DOHH2 (cell line): ENCODE results near the gene MRC2.

Experiments
- H3F3A ChIP-seq: fragments of 200-600 bp; sonication (generic), shearing (Covaris generic); 2 replicates; pipeline ENCODE4 v1.6.0; 2016; ENCODE audit warnings: antibody characterized with exemption, mild to moderate bottlenecking; ENCODE audit not compliant: control insufficient read depth, insufficient read depth
- H3K27ac ChIP-seq: fragments of 200-600 bp; sonication (generic); 2 replicates; pipeline ENCODE4 v1.5.1; 2014; ENCODE audit warnings: low read depth, mild to moderate bottlenecking, low read length, moderate library complexity
- H3K27me3 ChIP-seq: fragments of 200-600 bp; sonication (generic); 2 replicates; pipeline ENCODE4 v1.6.1; 2014; ENCODE audit warnings: mild to moderate bottlenecking, low read length, mixed read lengths; ENCODE audit not compliant: control insufficient read depth
- H3K36me3 ChIP-seq: fragments of 200-600 bp; sonication (generic); 2 replicates; pipeline ENCODE4 v1.6.1; 2014; ENCODE audit warnings: mild to moderate bottlenecking, low read length, moderate library complexity, mixed read lengths; ENCODE audit not compliant: control insufficient read depth
- H3K4me1 ChIP-seq: fragments of 200-600 bp; sonication (generic); 2 replicates; pipeline ENCODE4 v1.6.1; 2014; ENCODE audit warnings: mild to moderate bottlenecking, low read length, mixed read lengths; ENCODE audit not compliant: control insufficient read depth
- H3K4me2 ChIP-seq: fragments of 200-600 bp; sonication (generic); 2 replicates; pipeline ENCODE4 v1.6.0; 2014; ENCODE audit warnings: mild to moderate bottlenecking, low read length, moderate library complexity
- H3K4me3 ChIP-seq: fragments of 200-600 bp; sonication (generic); 2 replicates; pipeline ENCODE4 v1.5.1; 2014; ENCODE audit warnings: mild to moderate bottlenecking, low read length, mixed read lengths
- H3K79me2 ChIP-seq: fragments of 200-600 bp; sonication (generic); 2 replicates; pipeline ENCODE4 v1.6.1; 2014; ENCODE audit warnings: mild to moderate bottlenecking, low read length, mixed read lengths; ENCODE audit not compliant: control insufficient read depth
- H3K9me2 ChIP-seq: fragments of 200-600 bp; sonication (generic); replicated peaks from 2 replicates; pipeline ENCODE4 v1.6.1; 2014; ENCODE audit warnings: mild to moderate bottlenecking, low read length, mixed read lengths; ENCODE audit not compliant: control insufficient read depth
- H3K9me3 ChIP-seq: fragments of 200-600 bp; sonication (generic); 2 replicates; pipeline ENCODE4 v1.6.1; 2014; ENCODE audit warnings: antibody characterized with exemption, low read length, mixed read lengths; ENCODE audit not compliant: control insufficient read depth, insufficient read depth
- H4K20me1 ChIP-seq: fragments of 200-600 bp; sonication (generic); 2 replicates; pipeline ENCODE4 v1.6.0; 2014; ENCODE audit warnings: low read depth, mild to moderate bottlenecking, antibody characterized with exemption, low read length, moderate library complexity; ENCODE audit not compliant: control insufficient read depth, insufficient read depth
- CTCF ChIP-seq: fragments of 200-600 bp; sonication (generic); IDR thresholded peaks from one replicate; pipeline ENCODE4 v1.5.1; 2014; ENCODE audit warnings: antibody characterized with exemption, mild to moderate bottlenecking, low read depth, low read length; ENCODE audit not compliant: poor library complexity, severe bottlenecking
- EZH2phosphoT487 ChIP-seq: fragments of 200-600 bp; sonication (generic); IDR thresholded peaks from 2 replicates; pipeline ENCODE4 v1.6.1; 2017; ENCODE audit warnings: borderline replicate concordance, mild to moderate bottlenecking, antibody characterized with exemption, low read length, moderate library complexity, mixed read lengths

Gene MRC2

GRCh38 chr17:62674363-62674739 lies 46.9 kb downstream of the MRC2 start:
- no peaks in the 10 kb centered on the region for H3K27me3 ChIP-seq
- H3F3A ChIP-seq, result no peaks in the 10 kb centered on the region
- H3K79me2 ChIP-seq, result no peaks in the 10 kb centered on the region
- H3K9me3 ChIP-seq, result no peaks in the 10 kb centered on the region
- H3K36me3 ChIP-seq, result no peaks in the 10 kb centered on the region
- no peak overlapping the region for H3K4me3 ChIP-seq
- H3K4me1 ChIP-seq, result no peaks in the 10 kb centered on the region
- no peaks in the 10 kb centered on the region for H3K9me2 ChIP-seq
- TF ChIP-seq CTCF, result no peak
- no peak for TF ChIP-seq EZH2phosphoT487
- no peak overlapping the region for H3K4me2 ChIP-seq
- H4K20me1 ChIP-seq, result no peaks in the 10 kb centered on the region
- no peak overlapping the region for H3K27ac ChIP-seq

GRCh38 chr17:62674841-62675240 lies 47.4 kb downstream of the MRC2 start:
- H3K79me2 ChIP-seq, result no peaks in the 10 kb centered on the region
- H3F3A ChIP-seq, result no peaks in the 10 kb centered on the region
- no peaks in the 10 kb centered on the region for H3K4me1 ChIP-seq
- no peak overlapping the region for H3K27ac ChIP-seq
- no peak overlapping the region for H3K4me3 ChIP-seq
- H3K9me3 ChIP-seq, result no peaks in the 10 kb centered on the region
- no peaks in the 10 kb centered on the region for H3K36me3 ChIP-seq
- no peak overlapping the region for H3K4me2 ChIP-seq
- H4K20me1 ChIP-seq, result no peaks in the 10 kb centered on the region
- H3K9me2 ChIP-seq, result no peaks in the 10 kb centered on the region
- no peak for TF ChIP-seq EZH2phosphoT487
- no peak for TF ChIP-seq CTCF
- H3K27me3 ChIP-seq, result no peaks in the 10 kb centered on the region

DNA sequence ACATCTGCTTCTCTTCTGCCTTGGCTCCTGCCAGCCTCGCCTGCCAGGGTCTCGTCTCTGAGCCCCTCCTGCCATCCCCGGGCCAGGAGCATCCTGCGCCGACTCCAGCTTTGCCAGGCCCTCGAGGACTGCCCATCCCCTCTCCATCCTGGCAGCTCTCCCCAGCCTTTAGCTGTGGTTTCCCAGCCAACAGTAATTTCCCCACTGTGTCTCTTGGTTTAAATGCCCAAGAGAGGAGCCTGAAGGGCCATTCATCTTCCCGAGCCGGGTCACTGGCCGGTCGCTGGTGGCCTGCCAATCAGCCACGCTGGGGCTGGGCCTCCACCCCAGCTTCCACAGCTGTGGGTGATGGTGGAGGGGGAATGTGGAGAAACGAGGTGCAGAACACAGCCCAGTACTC lies 47.8 kb downstream of the MRC2 start:
- no peak overlapping the region for H3K27ac ChIP-seq
- no peaks in the 10 kb centered on the region for H3K4me1 ChIP-seq
- H3K4me3 ChIP-seq, result no peak overlapping the region
- no peaks in the 10 kb centered on the region for H3K36me3 ChIP-seq
- no peaks in the 10 kb centered on the region for H3K27me3 ChIP-seq
- H3K4me2 ChIP-seq, result no peak overlapping the region
- H3K9me3 ChIP-seq, result no peaks in the 10 kb centered on the region
- H4K20me1 ChIP-seq, result no peaks in the 10 kb centered on the region
- TF ChIP-seq EZH2phosphoT487 (no peak), CTCF (no peak)
- H3K79me2 ChIP-seq, result no peaks in the 10 kb centered on the region
- H3K9me2 ChIP-seq, result no peaks in the 10 kb centered on the region
- H3F3A ChIP-seq, result no peaks in the 10 kb centered on the region

GRCh38 chr17:62675701-62676100 lies 48.2 kb downstream of the MRC2 start:
- H4K20me1 ChIP-seq, result no peaks in the 10 kb centered on the region
- H3K9me3 ChIP-seq, result no peaks in the 10 kb centered on the region
- no peak overlapping the region for H3K4me2 ChIP-seq
- H3K9me2 ChIP-seq, result no peaks in the 10 kb centered on the region
- no peaks in the 10 kb centered on the region for H3K27me3 ChIP-seq
- no peaks in the 10 kb centered on the region for H3K79me2 ChIP-seq
- H3K4me3 ChIP-seq, result no peak overlapping the region
- no peaks in the 10 kb centered on the region for H3K4me1 ChIP-seq
- no peaks in the 10 kb centered on the region for H3K36me3 ChIP-seq
- no peaks in the 10 kb centered on the region for H3F3A ChIP-seq
- H3K27ac ChIP-seq, result no peak overlapping the region
- TF ChIP-seq EZH2phosphoT487 (no peak), CTCF (no peak)
